KMS-11 (cell line): ENCODE results near the gene TMPRSS7.
A peak's percentile ranks its signal among the peaks of the same experiment; 100 is the strongest.

ENCODE experiments used
- H2AFZ ChIP-seq: fragments of 200-600 bp; sonication (generic); 2 replicates; pipeline ENCODE4 v1.6.1; 2016; ENCODE audit warnings: antibody characterized with exemption, mixed run types, low read depth
- H3K27ac ChIP-seq: fragments of 200-600 bp; sonication (generic); 2 replicates; pipeline ENCODE4 v1.6.1; 2016; ENCODE audit warnings: mild to moderate bottlenecking, mixed run types
- H3K27me3 ChIP-seq: fragments of 200-600 bp; sonication (generic); 2 replicates; pipeline ENCODE4 v1.6.1; 2017; ENCODE audit warnings: mild to moderate bottlenecking, low read depth, mixed run types, moderate library complexity; ENCODE audit not compliant: insufficient read depth
- H3K36me3 ChIP-seq: fragments of 200-600 bp; sonication (generic); 2 replicates; pipeline ENCODE4 v1.6.1; 2017; ENCODE audit warnings: mild to moderate bottlenecking, mixed run types; ENCODE audit not compliant: insufficient read depth
- H3K4me1 ChIP-seq: fragments of 200-600 bp; sonication (generic); 2 replicates; pipeline ENCODE4 v1.6.1; 2016; ENCODE audit warnings: mild to moderate bottlenecking, low read depth, mixed run types; ENCODE audit not compliant: poor library complexity, severe bottlenecking
- H3K4me2 ChIP-seq: fragments of 200-600 bp; sonication (generic); 2 replicates; pipeline ENCODE4 v1.7.0; 2016; ENCODE audit warnings: mild to moderate bottlenecking, mixed run types
- H3K4me3 ChIP-seq: fragments of 200-600 bp; sonication (generic); IDR thresholded peaks from 2 replicates; pipeline ENCODE4 v1.6.1; 2017; ENCODE audit warnings: low read depth, low read length, mixed read lengths; ENCODE audit not compliant: insufficient read depth
- H3K79me2 ChIP-seq: fragments of 200-600 bp; sonication (generic); 2 replicates; pipeline ENCODE4 v1.6.1; 2016; ENCODE audit warnings: low read depth, mixed run types; ENCODE audit not compliant: insufficient read depth
- H3K9ac ChIP-seq: fragments of 200-600 bp; sonication (generic); 2 replicates; pipeline ENCODE4 v1.6.1; 2016; ENCODE audit warnings: mild to moderate bottlenecking, mixed run types
- H4K20me1 ChIP-seq: fragments of 200-600 bp; sonication (generic); 2 replicates; pipeline ENCODE4 v1.6.1; 2016; ENCODE audit warnings: mild to moderate bottlenecking, mixed run types; ENCODE audit not compliant: insufficient read depth
- CTCF ChIP-seq: fragments of 200-600 bp; sonication (generic); conservative IDR thresholded peaks from 2 replicates; pipeline ENCODE4 v1.6.1; 2017; ENCODE audit warnings: low read depth, mild to moderate bottlenecking, antibody characterized with exemption, low read length, moderate library complexity, mixed read lengths

Gene TMPRSS7

DNA sequence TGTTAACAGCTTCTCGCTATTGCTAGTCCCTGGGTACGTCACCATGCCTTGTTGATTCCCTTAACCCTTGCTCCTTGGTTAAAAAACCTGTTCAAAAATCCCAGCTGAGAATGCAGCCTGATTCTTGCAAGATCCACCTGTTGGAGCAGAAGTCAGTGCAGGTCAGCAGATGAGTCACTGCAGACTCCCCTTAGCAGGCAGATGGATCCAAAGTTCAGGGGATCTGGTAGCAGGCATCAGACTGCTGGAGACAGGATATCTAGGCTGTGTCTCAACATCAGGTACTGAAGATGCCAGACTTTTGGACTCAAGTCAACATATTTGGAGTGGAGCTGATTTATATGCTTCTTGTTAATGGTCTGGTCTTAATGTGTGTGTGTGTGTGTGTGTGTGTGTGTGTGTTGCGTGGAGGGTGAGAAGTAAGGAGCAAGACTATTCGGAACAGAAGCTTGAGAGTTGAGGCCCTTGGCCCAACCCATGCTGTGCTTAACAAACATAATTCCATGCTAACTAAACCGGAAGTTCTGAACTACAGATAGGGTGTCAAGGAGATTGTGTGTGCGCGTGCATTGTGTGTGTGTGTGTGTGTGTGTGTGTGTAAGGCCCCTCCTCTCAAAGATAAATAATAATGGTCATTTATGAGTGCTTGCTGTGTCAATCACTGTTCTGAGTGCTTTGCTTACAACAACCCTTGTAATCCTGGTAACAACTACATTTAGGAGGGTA is 50.6 kb downstream of the TMPRSS7 start:
- Histone ChIP-seq H4K20me1 (no peaks in the 10 kb centered on the region), H2AFZ (no peak overlapping the region), H3K4me2 (peak overlapping the region; percentile 86; the same call in 1 of the 2 replicates), H3K4me3 (no peak overlapping the region), H3K9ac (no peak overlapping the region), H3K4me1 (peaks cover 29% of the 10 kb centered on the region), H3K36me3 (no peaks in the 10 kb centered on the region), H3K27me3 (no peaks in the 10 kb centered on the region), H3K27ac (no peak overlapping the region), H3K79me2 (no peaks in the 10 kb centered on the region)
- TF ChIP-seq CTCF, result no peak

DNA sequence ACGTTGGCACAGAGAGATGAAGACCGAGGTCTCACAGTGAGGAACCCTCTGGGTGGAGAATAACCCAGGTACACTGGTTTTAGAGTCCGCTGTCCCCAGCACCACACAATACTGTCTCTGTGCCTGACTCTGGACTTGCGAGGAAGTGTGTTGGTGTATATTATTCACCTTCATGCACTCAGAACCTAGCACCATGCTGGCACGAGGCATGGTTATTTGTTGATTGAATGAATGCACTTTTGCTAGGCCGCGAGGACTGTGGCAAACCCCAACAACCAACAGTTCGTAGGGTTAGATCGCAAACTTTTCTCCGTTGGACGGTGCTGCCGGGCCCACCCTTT is 51.2 kb downstream of the TMPRSS7 start:
- TF ChIP-seq CTCF, result no peak
- Histone ChIP-seq H4K20me1 (no peaks in the 10 kb centered on the region), H3K4me3 (no peak overlapping the region), H3K36me3 (no peaks in the 10 kb centered on the region), H3K4me2 (peak overlapping the region; percentile 86), H3K4me1 (peaks cover 35% of the 10 kb centered on the region), H3K79me2 (no peaks in the 10 kb centered on the region), H3K9ac (no peak overlapping the region), H2AFZ (peak overlapping the region; percentile 86), H3K27me3 (no peaks in the 10 kb centered on the region), H3K27ac (no peak overlapping the region)

DNA sequence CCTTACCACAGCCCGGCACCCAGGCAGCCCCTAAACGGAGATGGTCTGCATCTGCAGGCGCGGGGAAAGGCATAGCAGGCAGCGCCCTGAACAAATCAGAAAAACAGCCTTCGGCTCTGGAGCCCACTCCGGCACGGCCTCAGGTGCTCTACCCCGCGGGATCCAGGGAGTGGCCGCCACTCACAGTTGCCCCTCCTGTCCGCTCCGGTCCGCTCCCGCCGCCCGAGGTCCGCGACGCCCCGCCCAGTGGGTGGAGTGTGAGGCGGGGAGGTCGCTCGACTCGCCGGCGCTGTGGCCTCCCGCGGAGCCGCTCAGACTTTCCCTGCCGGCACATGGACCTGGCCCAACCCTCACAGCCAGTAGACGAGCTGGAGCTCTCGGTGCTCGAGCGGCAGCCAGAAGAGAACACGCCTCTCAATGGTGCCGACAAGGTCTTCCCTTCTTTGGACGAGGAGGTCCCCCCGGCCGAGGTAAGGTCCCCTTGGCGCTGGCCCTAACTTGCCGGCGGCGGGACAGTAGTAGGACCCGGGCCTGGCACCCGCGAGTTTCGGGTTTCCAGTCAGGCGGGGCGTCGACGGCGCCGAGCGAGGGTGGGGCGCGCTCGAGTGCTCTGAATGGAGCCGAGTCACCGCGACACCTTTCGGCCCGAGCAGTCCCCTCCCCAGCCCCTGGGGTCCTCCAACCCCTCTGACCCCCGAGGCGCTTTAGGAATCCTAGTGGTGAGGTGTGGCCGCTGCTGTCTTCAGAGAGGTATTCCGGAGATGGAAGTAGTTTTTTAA is 51.7 kb downstream of the TMPRSS7 start, which contains the start of gene C3orf52:
TSS of gene C3orf52 (plus strand) at position 314 of the 779 bp plus-strand sequence. CDS start at position 333, 19 bp downstream.
- peak within 1 kb of the TSS; percentile 86 for H3K4me2 ChIP-seq
- H2AFZ ChIP-seq, result peak within 1 kb of the TSS; percentile 86
- TF ChIP-seq CTCF, result 0 out of 2 replicates have a peak, but pooled peaks have one; percentile 19
- H3K4me3 ChIP-seq, result peak within 1 kb of the TSS; percentile 63
- H3K27me3 ChIP-seq, result no peaks in the 10 kb centered on the region
- peaks cover 40% of the 10 kb centered on the region for H3K4me1 ChIP-seq
- H3K27ac ChIP-seq, result no peak within 1 kb of the TSS
- H3K36me3 ChIP-seq, result no peaks in the 10 kb centered on the region
- H3K79me2 ChIP-seq, result no peaks in the 10 kb centered on the region
- H4K20me1 ChIP-seq, result no peaks in the 10 kb centered on the region
- peak within 1 kb of the TSS; percentile 61 for H3K9ac ChIP-seq

- Histone ChIP-seq H3K36me3 (no peaks in the 10 kb centered on the region), H3K4me2 (peak overlapping the region; percentile 86), H3K9ac (peak overlapping the region; percentile 61; the same call in 1 of the 2 replicates), H3K27ac (no peak overlapping the region), H3K27me3 (no peaks in the 10 kb centered on the region), H2AFZ (peak overlapping the region; percentile 86), H3K4me1 (peaks cover 47% of the 10 kb centered on the region), H4K20me1 (no peaks in the 10 kb centered on the region), H3K79me2 (no peaks in the 10 kb centered on the region), H3K4me3 (no peak overlapping the region)
- TF ChIP-seq CTCF, result no peak
These were observed 52.5 kb downstream of the TMPRSS7 start for GRCh38 chr3:112086875-112087524.
